HG03457 (cell line): ENCODE data around the gene MPP1.
A peak's percentile ranks its signal among the peaks of the same experiment; 100 is the strongest.

Experiments used
- ATAC-seq: cut with Tn5 transposase; IDR thresholded peaks from one replicate; pipeline ENCODE4 v1.9.1; 2021; ENCODE audit warnings: moderate number of reproducible peaks; ENCODE audit not compliant: unreplicated experiment

MPP1 gene

DNA sequence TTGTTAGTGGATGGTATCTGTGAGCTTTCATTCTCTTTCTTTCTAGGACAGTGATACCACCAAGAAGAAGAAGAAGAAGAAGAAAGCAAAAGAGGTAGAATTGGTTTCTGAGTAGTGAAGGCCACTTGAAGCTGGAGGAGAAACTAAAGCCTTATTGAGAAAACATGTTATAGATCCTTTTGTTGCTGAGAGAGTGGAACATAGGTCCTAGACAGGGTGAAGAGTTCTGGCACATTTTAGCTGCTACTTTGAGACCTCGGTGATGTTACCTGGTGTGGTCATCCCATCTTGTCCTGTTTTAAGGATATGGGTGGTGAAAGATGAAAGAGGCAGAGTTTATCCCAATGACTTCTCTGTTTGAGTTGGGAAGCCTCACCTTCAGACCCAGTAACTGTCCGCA, 28.5 kb downstream of the MPP1 start:
- ATAC-seq = no peak

DNA sequence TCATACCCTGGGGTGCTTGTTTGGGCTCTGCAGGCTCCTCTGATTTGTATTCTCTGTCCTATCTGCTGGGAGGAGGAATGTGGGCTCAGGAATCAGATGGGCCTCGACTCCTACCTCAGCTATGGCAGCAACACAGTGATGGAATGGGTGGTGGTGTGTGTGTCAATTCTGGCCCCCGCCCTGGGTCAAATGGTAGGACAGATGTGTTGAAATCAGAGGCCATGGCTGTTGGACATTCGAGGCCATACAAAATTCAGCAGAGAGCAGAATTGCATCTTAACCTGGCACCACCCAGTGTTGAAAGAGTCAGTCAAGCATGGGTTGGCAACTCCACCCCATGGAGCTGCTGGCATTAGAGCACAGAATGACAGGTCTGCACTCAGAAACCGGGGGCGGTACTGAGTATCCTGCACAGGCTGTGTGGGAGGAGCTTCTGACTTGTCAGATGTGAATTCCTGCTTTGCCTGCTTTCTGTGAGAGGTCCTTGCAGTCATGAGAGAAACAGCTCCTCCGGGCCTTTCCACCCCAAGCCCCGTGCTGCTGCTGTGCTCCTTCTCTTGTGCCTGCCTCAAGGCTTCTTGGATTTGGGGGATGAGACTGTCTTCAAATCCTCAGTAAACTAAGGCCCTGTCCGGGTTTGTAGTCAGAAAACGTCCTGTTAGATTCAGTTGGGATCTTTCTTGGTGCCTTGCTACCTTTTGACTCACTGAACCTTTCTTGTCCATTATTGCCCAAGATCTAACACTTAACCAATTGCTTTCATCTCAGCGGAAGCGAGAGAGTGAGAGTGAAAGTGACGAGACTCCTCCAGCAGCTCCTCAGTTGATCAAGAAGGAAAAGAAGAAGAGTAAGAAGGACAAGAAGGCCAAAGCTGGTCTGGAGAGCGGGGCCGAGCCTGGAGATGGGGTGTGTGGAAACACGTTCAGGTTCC, 29.6 kb downstream of the MPP1 start:
- ATAC-seq = no peak

DNA sequence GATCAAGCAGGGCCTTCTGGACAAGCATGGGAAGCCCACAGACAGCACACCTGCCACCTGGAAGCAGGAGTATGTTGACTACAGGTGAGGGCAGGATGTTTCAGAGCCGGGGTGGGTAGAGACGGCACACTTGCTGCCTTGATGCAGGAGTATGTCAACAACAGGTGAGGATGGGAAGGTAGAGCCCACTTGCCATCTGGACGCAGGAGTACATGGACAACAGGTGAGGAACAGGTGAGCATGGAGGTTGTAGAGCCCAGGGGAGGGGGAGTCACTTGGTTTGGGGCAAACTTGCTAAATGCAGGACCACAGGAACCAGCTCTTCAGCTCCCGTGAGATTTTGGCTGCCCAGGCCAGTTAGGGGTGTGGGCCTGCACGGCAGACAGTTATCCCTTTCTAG, 30.7 kb downstream of the MPP1 start:
- ATAC-seq = no peak

DNA sequence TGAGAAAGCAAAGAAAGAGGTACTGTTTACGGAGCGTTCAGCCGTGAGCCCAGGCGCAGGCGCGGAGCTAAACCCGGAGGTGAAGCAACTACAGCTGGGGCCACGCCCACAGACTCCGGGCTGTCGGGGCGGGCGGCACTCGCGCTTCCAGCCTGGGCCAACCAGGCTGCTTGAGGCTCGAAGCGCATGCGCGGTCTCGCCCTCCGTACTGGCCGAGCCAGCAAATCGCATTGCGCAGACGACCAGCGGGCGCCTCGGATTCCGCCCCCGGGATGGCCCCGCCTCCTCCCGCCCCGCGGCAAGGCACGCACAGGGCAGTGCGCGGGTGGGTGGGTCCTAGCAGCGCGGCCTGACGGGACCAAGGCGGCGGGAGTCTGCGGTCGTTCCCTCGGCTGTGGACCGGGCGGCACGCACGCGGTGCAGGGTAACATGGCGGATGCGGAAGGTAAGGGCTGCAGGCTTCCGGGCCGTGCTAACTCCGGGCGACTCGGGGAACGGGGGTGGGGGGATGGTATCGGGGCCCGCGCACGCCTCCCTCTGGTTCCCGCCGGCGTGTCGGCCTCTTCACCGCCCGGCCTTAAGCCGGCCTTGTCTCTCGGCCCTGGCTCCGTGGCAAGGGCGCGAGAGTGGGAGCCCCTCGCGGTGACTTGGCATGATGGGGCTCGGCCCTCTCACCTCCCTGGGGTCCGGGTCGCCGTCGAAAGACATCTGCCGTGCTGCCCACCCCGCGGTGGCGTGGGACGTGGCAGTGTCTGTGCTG, 42.6 kb downstream of the MPP1 start, which contains the start of gene DKC1:
Gene DKC1 (plus strand): TSS at position 328 of the 760 bp plus-strand sequence. CDS start 102 bp downstream, at position 430.
- peak; percentile 87 for ATAC-seq

DNA sequence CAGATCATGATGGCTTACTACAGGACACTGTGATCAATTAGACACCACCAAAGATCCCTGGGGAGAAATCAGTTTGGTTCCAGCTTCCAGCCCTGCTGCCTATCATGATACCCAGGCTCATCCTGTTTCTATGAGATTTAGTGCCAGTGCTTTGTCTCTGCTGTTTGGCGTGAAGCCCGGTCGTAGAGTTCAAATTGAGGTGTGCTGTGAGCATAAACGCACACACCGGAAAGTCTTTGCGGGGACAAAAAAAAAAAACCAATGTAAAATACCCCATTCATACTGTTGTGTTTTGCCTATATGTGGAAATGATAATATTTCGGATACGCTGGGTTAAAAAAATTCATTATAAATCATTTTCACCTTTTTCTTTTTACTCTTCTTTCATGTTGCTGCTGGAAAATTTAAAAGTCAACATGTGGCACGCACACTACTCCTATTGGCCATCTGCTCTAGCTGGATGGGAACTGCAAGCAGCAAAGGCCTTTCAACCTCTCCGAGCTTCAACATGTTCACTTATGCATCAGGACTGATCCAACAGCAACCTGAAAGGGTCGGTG, 43.2 kb downstream of the MPP1 start:
- no peak for ATAC-seq

DNA sequence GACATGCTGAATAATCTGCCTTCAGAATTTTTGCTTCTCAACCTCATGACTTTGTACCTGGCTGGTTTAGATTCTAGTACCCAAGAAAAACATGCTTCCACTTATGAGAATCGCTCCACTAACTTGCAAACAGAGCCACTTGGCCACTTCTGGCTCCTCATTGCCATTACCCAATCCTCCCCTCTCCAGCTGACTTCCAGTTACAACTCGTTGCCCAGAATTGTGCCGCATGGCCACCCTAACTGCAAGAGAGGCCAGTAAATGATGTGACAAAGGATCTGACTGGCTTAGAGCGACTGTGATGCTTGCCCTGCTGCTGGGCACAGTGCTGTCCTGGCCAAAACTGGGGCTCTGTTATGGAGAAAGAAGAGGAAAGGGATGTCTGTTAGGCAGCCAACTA, 46.6 kb downstream of the MPP1 start:
- no peak for ATAC-seq

DNA sequence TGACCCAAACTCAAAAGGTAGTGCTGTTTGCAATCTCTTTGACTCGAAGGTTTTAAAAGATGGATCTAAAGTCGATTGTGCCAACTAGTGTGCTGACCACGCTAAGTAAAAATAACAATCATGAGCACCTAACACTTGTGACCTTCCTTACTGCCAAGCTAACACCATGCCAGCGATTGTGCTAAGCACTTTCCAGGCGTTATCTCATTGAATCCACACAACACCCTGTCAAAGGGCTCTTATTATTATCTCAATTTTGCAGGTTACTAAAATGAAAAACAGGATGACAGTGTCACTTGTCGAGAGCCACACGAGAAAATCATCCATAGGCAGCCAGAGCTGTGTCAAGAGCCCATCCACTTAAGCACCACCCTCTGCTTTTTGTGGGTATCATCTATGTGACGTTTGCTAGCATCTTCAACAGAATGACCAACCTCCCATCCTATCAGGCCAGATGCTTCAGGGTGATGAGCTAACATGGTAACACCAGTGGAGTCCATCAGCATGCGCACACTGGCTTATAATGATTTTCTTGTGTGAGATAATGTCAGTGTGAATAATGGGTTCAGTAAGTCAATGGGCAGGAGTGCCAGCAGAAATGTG, 53.5 kb downstream of the MPP1 start:
- ATAC-seq = no peak

DNA sequence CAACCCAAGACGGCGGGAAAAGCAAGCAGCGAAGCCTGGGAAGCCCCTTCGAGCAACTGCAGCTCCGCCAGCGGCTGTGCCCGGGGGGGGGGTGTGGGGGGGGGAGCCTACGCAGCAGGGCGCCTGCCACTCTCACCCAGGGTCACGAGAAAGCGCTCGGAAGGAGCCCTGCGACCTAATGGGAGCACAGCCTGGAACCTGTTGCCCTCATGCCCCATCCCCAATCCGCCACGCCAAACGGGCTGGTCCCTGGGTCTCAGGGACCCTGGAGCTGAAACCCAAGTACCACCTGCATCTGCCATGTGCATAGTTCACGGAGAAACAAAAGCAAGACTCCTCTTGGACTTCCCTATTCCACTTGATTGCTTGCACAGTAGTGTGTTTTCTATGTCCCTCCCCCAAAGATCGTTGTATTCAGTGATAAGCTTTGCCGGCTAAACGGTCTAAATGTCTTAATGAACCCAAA, 54.0 kb downstream of the MPP1 start:
- no peak for ATAC-seq

DNA sequence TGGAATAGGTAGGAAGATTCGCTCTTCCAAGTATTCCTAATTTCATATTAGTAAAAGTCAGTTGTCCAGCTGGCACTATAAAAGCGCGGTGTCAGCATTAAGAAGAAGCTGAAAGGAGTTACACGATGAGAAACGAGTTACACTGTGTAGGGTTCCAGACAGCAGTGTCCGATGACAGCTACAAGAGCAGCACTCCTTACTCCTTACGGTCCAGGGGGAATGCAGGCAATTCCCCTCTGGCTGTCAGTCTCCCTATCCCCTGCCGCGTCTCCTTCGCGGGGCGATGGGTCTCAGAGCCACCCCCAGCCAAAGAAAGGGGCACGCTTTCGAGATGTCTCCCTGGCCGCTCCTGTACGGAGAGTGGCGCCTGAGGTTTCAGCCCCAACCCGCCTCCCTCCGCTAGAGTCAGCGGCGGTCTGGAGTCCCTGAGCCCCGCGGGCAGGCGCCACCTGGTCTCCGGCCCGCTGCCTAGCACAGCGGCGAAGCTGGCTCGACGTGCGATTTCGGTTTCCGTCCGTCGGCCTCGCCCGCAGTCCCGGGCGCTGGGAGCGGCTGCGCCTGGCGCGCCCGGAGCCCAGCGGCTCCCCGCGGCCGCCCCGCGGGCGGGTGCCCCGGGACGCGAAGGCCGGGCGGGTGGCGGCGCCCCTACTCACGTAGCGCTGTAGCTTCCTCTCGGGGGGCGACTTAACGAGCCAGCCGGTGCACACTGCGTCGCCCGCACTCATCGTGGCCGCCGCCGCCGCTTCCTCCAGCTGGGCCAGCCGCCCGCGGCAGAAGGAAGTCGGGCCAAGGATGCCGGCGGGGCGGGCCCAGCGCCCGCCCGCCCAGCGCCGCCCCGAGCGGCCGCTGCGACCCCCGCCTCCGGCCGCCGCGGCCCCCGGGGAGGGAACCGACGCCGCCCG, 54.7 kb downstream of the MPP1 start, which contains the start of gene GAB3:
Gene GAB3 (minus strand): TSS at position 777 of the 902 bp plus-strand sequence. CDS start 52 bp downstream, at position 725.
- no peak for ATAC-seq

DNA sequence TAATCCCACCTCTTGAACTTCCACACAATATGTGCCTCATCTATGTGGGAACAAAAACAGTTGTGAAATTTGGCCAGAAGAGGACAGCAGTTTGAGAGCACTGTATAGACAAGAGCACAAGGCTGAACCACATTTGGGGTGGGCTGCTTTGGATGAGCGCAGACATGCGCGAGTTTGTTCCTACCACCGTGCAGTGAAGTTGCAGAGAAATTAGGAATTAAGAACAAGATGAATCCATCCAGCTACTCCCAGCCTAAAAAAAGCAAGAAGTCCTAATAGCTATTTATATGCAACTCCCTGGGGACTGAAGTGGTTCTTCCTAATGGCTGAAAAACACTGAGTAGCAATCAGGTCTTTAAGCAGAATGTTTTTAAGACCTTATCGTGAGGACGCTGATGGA, 55.4 kb downstream of the MPP1 start:
- ATAC-seq = no peak

DNA sequence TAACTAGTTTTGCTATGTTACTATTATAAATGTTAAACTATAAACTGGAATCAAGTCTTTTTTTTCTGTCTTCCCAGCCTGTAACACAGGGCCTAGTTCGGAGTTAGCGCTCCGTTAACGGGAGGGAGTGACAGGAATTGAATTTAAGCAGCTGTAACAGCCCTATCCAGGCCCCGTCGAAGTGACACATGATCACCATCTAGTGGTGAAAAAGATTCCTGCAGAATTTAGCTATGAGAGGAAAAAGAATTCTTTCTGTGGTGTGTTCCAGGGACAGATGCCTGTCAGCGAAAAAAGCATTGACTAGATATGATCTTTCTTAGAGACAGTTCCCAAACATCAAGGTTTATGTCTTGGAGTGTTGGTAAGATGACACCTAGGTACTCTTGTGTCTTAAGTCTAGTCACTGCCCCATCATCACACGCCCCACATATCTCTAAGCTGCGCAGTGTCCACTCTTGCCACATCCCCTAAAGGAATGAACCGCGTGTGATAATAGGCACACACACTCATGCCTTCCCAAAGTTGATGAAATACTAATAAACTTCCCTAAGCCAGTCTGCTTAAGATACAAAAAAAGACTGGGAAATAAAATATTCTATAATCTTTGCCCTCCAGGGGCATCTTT, 56.5 kb downstream of the MPP1 start:
- no peak for ATAC-seq

DNA sequence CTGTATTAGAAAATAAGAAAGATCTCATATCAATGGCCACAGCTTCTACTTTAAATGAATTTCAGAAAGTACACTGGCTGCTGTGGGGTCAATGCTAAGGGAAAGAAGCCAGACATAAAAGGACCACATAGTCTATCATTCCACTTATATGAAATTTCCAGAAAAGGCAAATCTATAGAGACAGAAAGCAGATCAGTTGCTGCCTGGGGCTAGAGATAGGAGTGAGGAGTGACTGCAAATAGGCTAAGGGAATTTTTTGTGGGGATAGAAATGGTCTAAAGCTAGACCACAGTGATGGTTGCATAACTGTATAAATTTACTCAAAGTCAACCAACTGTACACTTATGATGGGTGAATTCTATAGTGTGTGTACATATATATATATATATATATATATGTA, 62.7 kb downstream of the MPP1 start:
- no peak for ATAC-seq

DNA sequence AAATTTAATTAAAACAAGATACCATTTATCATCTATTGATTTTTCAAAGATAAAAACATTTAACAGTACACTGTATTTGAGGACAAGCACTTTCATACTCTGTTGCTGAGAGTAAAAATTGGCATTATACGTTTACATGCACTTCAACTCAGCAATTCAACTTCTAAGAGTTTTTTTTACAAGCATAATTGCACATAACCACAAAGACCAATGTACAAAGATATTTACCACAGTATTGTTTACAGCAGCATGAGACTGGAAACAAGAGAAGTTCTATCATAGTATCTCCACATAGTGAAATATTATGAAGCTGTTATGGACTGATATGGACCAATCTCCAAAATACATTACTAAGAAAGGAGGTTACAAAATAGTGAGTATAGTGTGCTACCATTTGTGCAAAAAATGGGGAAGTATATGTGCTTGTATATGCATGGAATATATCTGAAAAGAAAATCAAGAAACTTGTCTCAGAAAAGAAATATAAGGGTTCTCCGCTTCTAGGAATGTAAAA, 65.3 kb downstream of the MPP1 start:
- no peak for ATAC-seq

DNA sequence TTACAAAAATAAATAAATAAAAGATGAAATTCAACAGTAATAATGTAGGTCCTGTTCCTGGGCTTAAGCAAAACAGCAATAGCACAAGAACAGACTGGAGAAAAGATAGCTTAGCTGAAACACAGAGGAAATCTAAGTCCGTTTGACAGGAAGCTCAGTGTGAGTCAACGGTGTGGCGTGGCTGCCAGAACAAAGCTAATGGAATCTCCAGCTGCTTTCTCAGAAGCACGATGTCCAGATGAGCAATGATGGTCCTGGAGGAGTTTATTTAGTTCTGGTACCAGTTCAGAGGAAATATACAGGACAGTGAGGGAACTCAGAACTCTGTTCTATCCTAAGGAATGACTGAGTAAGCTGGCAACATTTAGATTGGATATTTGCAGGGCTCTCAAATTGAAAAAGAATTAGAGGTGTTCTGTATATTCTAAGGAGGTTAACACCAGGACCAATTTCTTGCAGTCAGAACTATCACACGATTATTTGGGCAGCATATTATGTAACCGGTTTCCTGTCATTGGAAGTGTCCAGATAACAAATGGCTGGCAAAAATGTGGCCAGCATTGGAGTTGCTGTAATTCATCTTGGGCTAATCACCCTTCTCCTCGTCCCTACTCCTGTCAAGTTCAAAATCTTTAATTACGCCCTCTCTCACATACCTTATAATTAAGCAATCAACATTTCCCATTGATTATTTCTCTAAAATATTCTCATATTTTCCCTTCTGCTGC, 67.1 kb downstream of the MPP1 start:
- ATAC-seq = no peak

DNA sequence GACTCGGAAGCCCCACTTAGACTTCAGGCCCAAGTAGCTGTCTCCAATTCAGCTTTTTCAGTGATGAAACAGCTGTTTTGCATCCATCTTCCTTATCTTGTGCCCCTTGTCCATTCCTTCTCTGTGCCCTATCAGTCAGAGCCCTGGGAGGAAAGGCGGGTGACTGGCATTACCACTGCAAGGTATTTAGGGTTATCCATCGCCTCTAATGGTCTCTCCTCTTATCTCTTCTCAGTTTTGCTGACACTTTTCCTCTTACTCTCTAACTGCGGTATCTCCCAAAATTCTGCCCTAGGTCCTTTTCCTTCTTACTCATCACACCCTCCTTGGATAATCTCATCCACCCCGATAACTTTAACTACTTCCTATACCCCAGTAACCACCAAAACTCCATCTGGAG, 68.1 kb downstream of the MPP1 start:
- ATAC-seq = no peak

DNA sequence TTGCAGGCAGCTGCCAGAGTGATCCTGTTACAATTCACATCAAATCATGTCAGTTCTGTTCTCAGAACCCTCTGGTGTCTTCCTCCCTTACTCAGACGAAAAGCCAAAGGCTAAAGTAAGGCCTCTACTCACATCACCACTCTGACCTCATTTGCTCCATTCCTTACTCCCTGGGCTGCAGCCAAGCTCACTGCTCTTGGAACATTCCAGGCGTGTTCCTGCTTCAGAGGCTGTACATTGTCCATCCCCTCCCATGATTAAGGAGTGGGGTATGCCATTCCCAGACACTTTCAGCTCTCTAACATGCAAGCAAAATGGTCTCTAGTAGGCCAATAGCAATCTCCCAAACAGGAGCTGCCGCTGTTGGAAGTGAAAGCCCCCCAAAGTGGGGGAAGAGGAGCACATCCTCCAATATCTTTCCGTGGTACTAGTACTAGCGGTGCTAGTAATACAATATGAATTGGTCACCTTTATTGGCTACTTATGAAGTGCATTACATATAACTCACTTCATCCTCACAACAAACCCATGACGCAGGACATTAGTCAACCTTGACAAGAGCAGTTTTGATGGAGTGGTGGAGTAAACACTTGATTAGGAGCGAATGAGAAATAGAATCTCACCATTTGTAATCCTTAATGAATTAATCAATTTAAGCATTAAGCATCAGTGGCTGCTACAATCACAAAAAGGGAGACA, 69.4 kb downstream of the MPP1 start:
- no peak for ATAC-seq

DNA sequence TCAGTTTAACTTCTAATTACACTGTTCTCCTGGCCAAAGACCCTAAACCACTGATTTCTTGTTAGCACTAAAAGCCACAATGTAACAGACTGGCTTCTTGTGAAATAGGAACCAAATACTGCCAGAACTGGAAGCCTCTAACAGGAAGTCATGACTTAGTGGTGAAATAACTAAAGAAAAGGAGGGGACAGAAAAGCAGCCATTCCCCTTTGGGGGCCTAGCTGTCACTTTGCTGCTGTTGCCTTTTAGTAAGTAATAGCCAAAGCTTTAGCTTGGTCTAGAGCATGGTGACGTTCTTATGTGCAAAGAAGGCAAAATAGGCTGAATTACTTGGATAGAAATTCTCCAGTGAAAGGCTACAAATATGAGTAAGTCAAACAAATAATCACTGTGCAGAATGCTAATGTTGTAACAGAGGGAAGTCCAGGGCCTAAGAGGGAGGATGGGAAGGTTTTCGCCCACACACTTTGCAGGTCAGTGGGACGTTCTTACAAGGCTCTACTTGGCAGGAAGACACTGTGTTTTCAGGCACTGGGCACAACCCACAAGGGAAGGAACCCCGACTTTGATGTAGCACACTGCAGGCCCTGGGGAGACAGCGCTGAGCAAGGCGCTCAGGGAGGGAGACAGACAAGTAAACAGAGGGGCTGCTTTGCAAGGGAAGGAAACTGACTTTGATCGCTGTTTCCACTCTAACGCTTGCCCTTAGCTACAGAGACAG, 71.1 kb downstream of the MPP1 start:
- no peak for ATAC-seq

DNA sequence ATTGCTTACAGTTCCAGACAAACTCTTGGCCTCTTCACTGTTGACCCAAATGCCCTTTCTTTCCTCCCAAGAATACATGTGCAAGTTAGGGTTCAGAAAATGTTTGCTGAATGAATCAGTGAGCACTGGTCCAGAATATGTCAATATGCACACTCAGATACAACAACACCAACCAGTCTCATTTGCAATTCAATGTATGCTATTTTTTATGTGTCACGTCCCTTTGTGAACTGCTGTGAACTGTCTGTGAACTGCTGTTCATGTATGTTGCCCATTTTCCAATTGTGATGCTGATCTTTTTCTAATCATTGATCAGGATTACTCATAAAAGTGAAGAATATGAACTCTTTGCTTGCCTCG, 72.2 kb downstream of the MPP1 start:
- no peak for ATAC-seq
